ENCODE data around the gene VSTM4. TPM values are rescaled to one million over a fixed set of nuclear protein-coding genes. Genes with fewer than 3 reads are reported as not detected.

VSTM4 gene
- total RNA-seq, 4 donors from 2014 or later, result 11.8 to 26.2 (median 19.7) TPM

- TF ChIP-seq, protein P1, sequence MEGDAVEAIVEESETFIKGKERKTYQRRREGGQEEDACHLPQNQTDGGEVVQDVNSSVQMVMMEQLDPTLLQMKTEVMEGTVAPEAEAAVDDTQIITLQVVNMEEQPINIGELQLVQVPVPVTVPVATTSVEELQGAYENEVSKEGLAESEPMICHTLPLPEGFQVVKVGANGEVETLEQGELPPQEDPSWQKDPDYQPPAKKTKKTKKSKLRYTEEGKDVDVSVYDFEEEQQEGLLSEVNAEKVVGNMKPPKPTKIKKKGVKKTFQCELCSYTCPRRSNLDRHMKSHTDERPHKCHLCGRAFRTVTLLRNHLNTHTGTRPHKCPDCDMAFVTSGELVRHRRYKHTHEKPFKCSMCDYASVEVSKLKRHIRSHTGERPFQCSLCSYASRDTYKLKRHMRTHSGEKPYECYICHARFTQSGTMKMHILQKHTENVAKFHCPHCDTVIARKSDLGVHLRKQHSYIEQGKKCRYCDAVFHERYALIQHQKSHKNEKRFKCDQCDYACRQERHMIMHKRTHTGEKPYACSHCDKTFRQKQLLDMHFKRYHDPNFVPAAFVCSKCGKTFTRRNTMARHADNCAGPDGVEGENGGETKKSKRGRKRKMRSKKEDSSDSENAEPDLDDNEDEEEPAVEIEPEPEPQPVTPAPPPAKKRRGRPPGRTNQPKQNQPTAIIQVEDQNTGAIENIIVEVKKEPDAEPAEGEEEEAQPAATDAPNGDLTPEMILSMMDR (IDR thresholded peaks at IDR 0.05), result no peak
- DNase-seq (ENCODE audit: low spot score), result no peak
- ATAC-seq (ENCODE audit: low FRiP score), result peak; percentile 32
These were observed 16.4 kb upstream of the VSTM4 start for GRCh38 chr10:49131507-49132361.

- TF ChIP-seq, protein P1 (IDR thresholded peaks at IDR 0.05), result no peak
- no peak for ATAC-seq (ENCODE audit: low FRiP score)
These were observed 14.1 kb upstream of the VSTM4 start for GRCh38 chr10:49129376-49129775.

GRCh38 chr10:49128854-49129253, 13.5 kb upstream of the VSTM4 start:
- TF ChIP-seq, protein P1 (IDR thresholded peaks at IDR 0.05), result no peak
- ATAC-seq (ENCODE audit: low FRiP score) (no peak), DNase-seq (ENCODE audit: low spot score) (no peak)

More at GRCh38 chr10:49129376-49129775, 14.1 kb upstream of the VSTM4 start:
- no peak for DNase-seq (ENCODE audit: low spot score)

GRCh38 chr10:49123981-49124950, 8.9 kb upstream of the VSTM4 start:
- no peak for DNase-seq (ENCODE audit: low spot score)
- no peak for ATAC-seq (ENCODE audit: low FRiP score)
- TF ChIP-seq, protein P1 (IDR thresholded peaks at IDR 0.05), result no peak

GRCh38 chr10:49120911-49121310, 5.6 kb upstream of the VSTM4 start:
- no peak for DNase-seq (ENCODE audit: low spot score)
- TF ChIP-seq, protein P1 (IDR thresholded peaks at IDR 0.05), result no peak
- no peak for ATAC-seq (ENCODE audit: low FRiP score)

- DNase-seq (ENCODE audit: low spot score) (no peak), ATAC-seq (ENCODE audit: low FRiP score) (no peak)
- TF ChIP-seq, protein P1 (IDR thresholded peaks at IDR 0.05), result no peak
These were observed 4.4 kb upstream of the VSTM4 start for GRCh38 chr10:49119746-49120145.

Measured in omental fat pad (tissue), 4 donors.